ENCODE measurements around the gene SHANK2. TPM values are rescaled to one million over a fixed set of nuclear protein-coding genes. Genes with fewer than 3 reads are reported as not detected.

Gene SHANK2
- total and polyA plus RNA-seq, 7 donors: under 0.01 to 0.17 (median 0.03) TPM; not detected in 3

- H3K27me3 ChIP-seq (ENCODE audit: insufficient read depth in 3 of 3, low read length in 2 of 3): peaks cover 0 to 49% (median 11%) of the 10 kb centered on the region in 3 donors
- WGBS, 3 donors: 80 to 85% (median 80%) methylated on average over 6 of the region's 6 CpGs
Observed at GRCh38 chr11:71242391-71242790, 10.0 kb downstream of the SHANK2 start.

GRCh38 chr11:71241721-71242259, 10.6 kb downstream of the SHANK2 start:
- Histone ChIP-seq H3K36me3 (ENCODE audit: insufficient read depth in 1 of 2, low read depth in 1 of 2) (no peaks in the 10 kb centered on the region), H3K27ac (no peak overlapping the region), H3K9me3 (no peaks in the 10 kb centered on the region), H3K4me1 (no peaks in the 10 kb centered on the region), H3K4me3 (no peak overlapping the region), H3K27me3 (ENCODE audit: insufficient read depth in 3 of 3, low read length in 2 of 3) (peaks cover 0 to 43% (median 11%) of the 10 kb centered on the region in 3 donors)
- no peak for TF ChIP-seq CTCF (IDR thresholded peaks at IDR 0.05)
- 92 to 93% (median 92%) methylated on average over 6 of the region's 6 CpGs for WGBS, 3 donors
- ATAC-seq (no peak), DNase-seq (no peak)
- intact Hi-C loops (cut with DNase I): no loop called here

More at GRCh38 chr11:71242391-71242790, 10.0 kb downstream of the SHANK2 start:
- TF ChIP-seq CTCF (IDR thresholded peaks at IDR 0.05): no peak
- Histone ChIP-seq H3K9me3 (no peaks in the 10 kb centered on the region), H3K4me3 (no peak overlapping the region), H3K27ac (no peak overlapping the region), H3K36me3 (ENCODE audit: insufficient read depth in 1 of 2, low read depth in 1 of 2) (no peaks in the 10 kb centered on the region), H3K4me1 (no peaks in the 10 kb centered on the region)
- ATAC-seq (no peak), DNase-seq (no peak)
- intact Hi-C loops (cut with DNase I): no loop called here

GRCh38 chr11:71240865-71241691, 11.3 kb downstream of the SHANK2 start:
- no peak overlapping the region for H3K4me3 ChIP-seq
- peak in 1 of 2 donors; percentile 68 for DNase-seq
- H3K27ac ChIP-seq: no peak overlapping the region
- no peaks in the 10 kb centered on the region for H3K9me3 ChIP-seq
- no peaks in the 10 kb centered on the region for H3K4me1 ChIP-seq
- H3K36me3 ChIP-seq (ENCODE audit: insufficient read depth in 1 of 2, low read depth in 1 of 2): no peaks in the 10 kb centered on the region
- peak in 1 of 4 donors; percentile 59 for ATAC-seq
- no peak for TF ChIP-seq CTCF (IDR thresholded peaks at IDR 0.05)
- intact Hi-C loops (cut with DNase I): no loop called here
- 14 to 19% (median 15%) methylated on average over 17 of the region's 17 CpGs for WGBS, 3 donors
- peaks cover 0 to 37% (median 9%) of the 10 kb centered on the region in 3 donors for H3K27me3 ChIP-seq (ENCODE audit: insufficient read depth in 3 of 3, low read length in 2 of 3)

GRCh38 chr11:71240061-71240690, 12.2 kb downstream of the SHANK2 start:
- DNase-seq (no peak), ATAC-seq (no peak)
- Histone ChIP-seq H3K27ac (no peak overlapping the region), H3K4me1 (no peaks in the 10 kb centered on the region), H3K27me3 (ENCODE audit: insufficient read depth in 3 of 3, low read length in 2 of 3) (peaks cover 0 to 29% (median 6%) of the 10 kb centered on the region in 3 donors), H3K4me3 (no peak overlapping the region), H3K9me3 (no peaks in the 10 kb centered on the region), H3K36me3 (ENCODE audit: insufficient read depth in 1 of 2, low read depth in 1 of 2) (no peaks in the 10 kb centered on the region)
- intact Hi-C loops (cut with DNase I): no loop called here
- 70 to 82% (median 80%) methylated on average over 12 of the region's 12 CpGs for WGBS, 3 donors
- no peak for TF ChIP-seq CTCF (IDR thresholded peaks at IDR 0.05)
